ENCODE results near the gene RAP1B. TPM values are rescaled to one million over a fixed set of nuclear protein-coding genes. Genes with fewer than 3 reads are reported as not detected.
"Not testable (repeated sequence)": the region's sequence is repeated elsewhere in the genome, so short reads cannot be mapped to it uniquely, and the experiment has no call there.

RAP1B gene
- total and polyA plus RNA-seq, 9 of the 15 experiments (the other 6 are each of a cell fraction or from before 2014, with no cell fraction given): 107 to 309 (median 170) TPM

DNA sequence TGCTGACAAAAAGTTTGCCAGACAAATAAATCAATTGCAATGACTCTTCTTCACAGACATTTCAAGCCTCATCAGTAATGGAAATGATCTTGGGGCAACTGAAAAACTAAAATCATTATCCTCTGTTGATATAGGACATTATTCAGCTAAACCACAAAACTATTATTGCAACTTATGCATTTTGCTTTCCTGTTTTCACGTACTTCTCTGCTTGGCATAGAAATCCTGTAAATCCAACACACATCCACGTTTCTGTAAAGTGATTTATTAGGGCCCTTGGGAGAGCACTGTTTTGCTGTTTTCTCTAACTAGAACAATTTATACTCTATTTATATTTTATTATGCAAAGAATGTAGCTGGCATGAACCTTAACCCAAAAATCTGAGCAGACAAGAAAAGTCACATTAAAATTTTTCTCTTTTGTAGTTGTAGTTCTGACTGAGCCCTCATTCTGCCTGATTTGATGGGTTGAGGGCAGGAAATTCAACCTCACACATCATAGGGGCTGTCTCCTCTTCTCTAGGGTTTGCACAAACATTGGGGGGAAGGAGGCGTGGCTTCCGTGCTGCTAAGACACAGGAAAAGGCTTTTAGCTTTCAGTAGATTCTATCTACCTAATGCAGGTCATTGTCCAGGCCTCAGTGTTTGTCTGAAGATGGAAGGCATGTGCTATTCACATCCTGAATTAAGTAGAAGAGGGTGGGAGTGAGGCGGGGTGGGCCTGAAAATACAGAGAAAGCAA is 64.6 kb downstream of the RAP1B start (continued):
- TF ChIP-seq ZNF76 (CRISPR knock-in tag; IDR thresholded peaks at IDR 0.05; ENCODE audit: borderline replicate concordance) (no peak), HOMEZ (CRISPR knock-in tag; IDR thresholded peaks at IDR 0.05) (no peak), CHD4 (IDR thresholded peaks at IDR 0.05; ENCODE audit: insufficient read depth, insufficient replicate concordance, low read depth, low read length, poor library complexity, severe bottlenecking) (no peak)

GRCh38 chr12:68676854-68677253 is 66.2 kb downstream of the RAP1B start:
- H3K27me3 ChIP-seq (ENCODE audit: control insufficient read depth in 2 of 2, insufficient read depth in 2 of 2, low read length in 2 of 2); H4K20me1 ChIP-seq (replicated peaks; ENCODE audit: control insufficient read depth, insufficient read depth, low read length); DNase-seq (ENCODE audit: extremely low read depth in 1 of 4, low spot score in 3 of 4); FAIRE-seq; H3K79me2 ChIP-seq (ENCODE audit: control insufficient read depth, insufficient read depth, low read length); H3K9me1 ChIP-seq (ENCODE audit: control insufficient read depth, insufficient read depth, low read length); H3K36me3 ChIP-seq (ENCODE audit: control insufficient read depth, insufficient read depth, low read length); CTCF ChIA-PET (ENCODE audit: low intra/inter-chr PET ratio); intact Hi-C loops (cut with micrococcal nuclease); H3K4me3 ChIP-seq; ATAC-seq; in situ Hi-C loops (cut with MboI); H3K4me2 ChIP-seq (ENCODE audit: insufficient read depth, low read length); POLR2A ChIA-PET; H3K9me3 ChIP-seq (replicated peaks; ENCODE audit: control insufficient read depth, insufficient read depth, low read depth, low read length); BruUV-seq (replicated peaks): not testable (repeated sequence)
- H2AFZ ChIP-seq (ENCODE audit: low read depth, low read length): peak overlapping the region; percentile 93
- H3K9ac ChIP-seq (ENCODE audit: insufficient read depth in 1 of 2, low read depth in 2 of 2, low read length in 2 of 2): peak overlapping the region in 1 of 2 experiments; percentile 39; a peak in 1 of 4 replicates
- TF ChIP-seq FOXK2 (conservative IDR thresholded peaks at IDR 0.05 in 1 of 2, IDR thresholded peaks at IDR 0.05 in 1 of 2; ENCODE audit: low read depth in 2 of 2): 0 out of 4 replicates have a peak, but pooled peaks of 1 of the 2 experiments have one; percentile 8
- TF ChIP-seq, protein P1, sequence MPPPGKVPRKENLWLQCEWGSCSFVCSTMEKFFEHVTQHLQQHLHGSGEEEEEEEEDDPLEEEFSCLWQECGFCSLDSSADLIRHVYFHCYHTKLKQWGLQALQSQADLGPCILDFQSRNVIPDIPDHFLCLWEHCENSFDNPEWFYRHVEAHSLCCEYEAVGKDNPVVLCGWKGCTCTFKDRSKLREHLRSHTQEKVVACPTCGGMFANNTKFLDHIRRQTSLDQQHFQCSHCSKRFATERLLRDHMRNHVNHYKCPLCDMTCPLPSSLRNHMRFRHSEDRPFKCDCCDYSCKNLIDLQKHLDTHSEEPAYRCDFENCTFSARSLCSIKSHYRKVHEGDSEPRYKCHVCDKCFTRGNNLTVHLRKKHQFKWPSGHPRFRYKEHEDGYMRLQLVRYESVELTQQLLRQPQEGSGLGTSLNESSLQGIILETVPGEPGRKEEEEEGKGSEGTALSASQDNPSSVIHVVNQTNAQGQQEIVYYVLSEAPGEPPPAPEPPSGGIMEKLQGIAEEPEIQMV (tag; conservative IDR thresholded peaks at IDR 0.05; ENCODE audit: low read depth): peak; percentile 23; the same call in 1 of the 2 replicates
- peak; percentile 85 for TF ChIP-seq ZNF512 (tag; IDR thresholded peaks at IDR 0.05)
- TF ChIP-seq KDM1A (IDR thresholded peaks at IDR 0.05): peak; percentile 49 to 58
- 51% methylated on average over 5 of the region's 5 CpGs for WGBS (ENCODE audit: insufficient coverage, low coverage, missing lambda C conversion rate)
- peak overlapping the region; percentile 56; the same call in 2 of the 3 replicates for H3K27ac ChIP-seq (ENCODE audit: extremely low read depth, low read depth, low read length)
- H3K4me1 ChIP-seq (replicated peaks in 1 of 2; ENCODE audit: control insufficient read depth in 2 of 2, insufficient read depth in 2 of 2, low read length in 2 of 2): peaks cover 5 to 13% of the 10 kb centered on the region in 2 experiments; a peak in 4 of 5 replicates

All from K562 (cell line).